Prostate gland (tissue), 2 donors: ENCODE measurements around the gene C20orf173. TPM values are rescaled to one million over a fixed set of nuclear protein-coding genes. Genes with fewer than 3 reads are reported as not detected.

Experiments used
- DNase-seq: peaks from one replicate; pipeline ENCODE4 v3.0.0-alpha.2; 2019; ENCODE audit warnings: low spot score
- H3K27ac ChIP-seq, 2 donors: fragments of 200-600 bp; sonication (generic); 2 replicates each; pipeline ENCODE4 v1.5.1; 2017 to 2019
- H3K27me3 ChIP-seq: fragments of 200-600 bp; sonication (generic); replicated peaks from 2 replicates; pipeline ENCODE4 v1.5.1; 2019; ENCODE audit not compliant: insufficient read depth
- H3K36me3 ChIP-seq, 2 donors: fragments of 200-600 bp; sonication (generic); 1 replicate in 1 of 2; 2 replicates in 1 of 2; pipeline versions ENCODE4 v1.5.1 to v1.8.1; 2017 to 2019
- H3K4me1 ChIP-seq: fragments of 200-600 bp; sonication (generic); replicated peaks from 2 replicates; pipeline ENCODE4 v1.5.1; 2019
- H3K4me3 ChIP-seq, 2 donors: fragments of 200-600 bp; sonication (generic); 2 replicates each; pipeline ENCODE4 v1.5.1; 2017 to 2019
- H3K9me3 ChIP-seq: fragments of 200-600 bp; sonication (generic); 2 replicates; pipeline ENCODE4 v1.5.1; 2017
- CTCF ChIP-seq, 4 experiments: fragments of 200-600 bp in 2 of 4; fragments of 450-650 bp in 2 of 4; sonication (generic) in 2 of 4; IDR thresholded peaks; 1 replicate in 3 of 4; 2 replicates in 1 of 4; pipeline ENCODE4 v1.5.1; 2016 to 2019; ENCODE audit warnings: antibody characterized with exemption in 4 of 4, mild to moderate bottlenecking in 2 of 4, moderate library complexity in 2 of 4
- POLR2A ChIP-seq: fragments of 450-650 bp; IDR thresholded peaks from one replicate; pipeline ENCODE4 v1.6.1; 2016; ENCODE audit warnings: antibody characterized with exemption, mild to moderate bottlenecking
- POLR2AphosphoS5 ChIP-seq: sonication (generic); formaldehyde crosslinking; IDR thresholded peaks from one replicate; pipeline ENCODE4 v1.6.1; 2017; ENCODE audit warnings: antibody characterized with exemption
- WGBS: methylation state at CpG from one replicate; pipeline ENCODE4 v1.1.5; 2018; 5-methylcytosine and 5-hydroxymethylcytosine counted together
- intact Hi-C: fragments of 100-400 bp; cut with DNase I; formaldehyde crosslinking; loops from one replicate; pipeline ENCODE4 v1.14.2; 2022
- total RNA-seq, 2 donors: library from RNA; depleted of rRNA; stranded (reverse); fragments of >200 nt; gene quantifications; one replicate each; pipeline ENCODE4 v1.1.0, GENCODE V29; 2016

Gene C20orf173
- total RNA-seq, 2 donors from 2014 or later, result not detected

DNA sequence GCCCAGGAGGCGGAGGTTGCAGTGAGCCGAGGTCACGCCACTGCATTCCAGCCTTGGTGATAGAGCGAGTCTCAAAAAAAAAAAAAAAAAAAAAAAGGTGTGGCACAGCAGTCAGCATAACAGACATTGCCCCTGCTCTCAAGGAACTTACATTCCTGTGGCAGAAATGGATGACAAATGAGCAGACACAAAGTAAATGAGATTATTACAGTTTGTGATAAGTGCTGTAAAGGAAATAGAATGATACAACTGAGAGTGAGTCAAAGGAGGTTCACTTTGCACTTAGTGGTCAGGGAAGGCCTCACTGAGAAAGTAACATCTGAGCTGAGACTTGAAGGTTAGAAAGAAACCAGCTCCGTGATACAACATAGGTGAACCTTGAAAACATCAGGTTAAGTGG lies 37.6 kb downstream of the C20orf173 start:
- intact Hi-C loops, result no loop called here
- DNase-seq, result no peak
- Histone ChIP-seq H3K36me3 (peaks cover 0 to 17% of the 10 kb centered on the region in 2 donors), H3K4me1 (no peaks in the 10 kb centered on the region), H3K27ac (no peak overlapping the region), H3K9me3 (no peaks in the 10 kb centered on the region), H3K4me3 (no peak overlapping the region), H3K27me3 (no peaks in the 10 kb centered on the region)
- 90% methylated on average over 5 of the region's 5 CpGs for WGBS
- no peak for TF ChIP-seq POLR2A
- no peak for TF ChIP-seq CTCF (IDR thresholded peaks at IDR 0.05)
- no peak for TF ChIP-seq POLR2AphosphoS5

GRCh38 chr20:35490736-35491181 lies 38.7 kb downstream of the C20orf173 start:
- peaks cover 0 to 11% of the 10 kb centered on the region in 2 donors for H3K36me3 ChIP-seq
- no peaks in the 10 kb centered on the region for H3K4me1 ChIP-seq
- H3K27me3 ChIP-seq, result no peaks in the 10 kb centered on the region
- intact Hi-C loops, result no loop called here
- DNase-seq, result no peak
- WGBS, result 84% methylated on average over 6 of the region's 6 CpGs
- no peak for TF ChIP-seq POLR2A
- TF ChIP-seq POLR2AphosphoS5, result no peak
- no peak for TF ChIP-seq CTCF (IDR thresholded peaks at IDR 0.05)
- H3K4me3 ChIP-seq, result no peak overlapping the region
- no peak overlapping the region for H3K27ac ChIP-seq
- no peaks in the 10 kb centered on the region for H3K9me3 ChIP-seq

- 93% methylated on average over 5 of the region's 5 CpGs for WGBS
- H3K36me3 ChIP-seq, result peaks cover 0 to 10% of the 10 kb centered on the region in 2 donors
- intact Hi-C loops, result no loop called here
Observed at GRCh38 chr20:35489717-35490116, 39.7 kb downstream of the C20orf173 start.

DNA sequence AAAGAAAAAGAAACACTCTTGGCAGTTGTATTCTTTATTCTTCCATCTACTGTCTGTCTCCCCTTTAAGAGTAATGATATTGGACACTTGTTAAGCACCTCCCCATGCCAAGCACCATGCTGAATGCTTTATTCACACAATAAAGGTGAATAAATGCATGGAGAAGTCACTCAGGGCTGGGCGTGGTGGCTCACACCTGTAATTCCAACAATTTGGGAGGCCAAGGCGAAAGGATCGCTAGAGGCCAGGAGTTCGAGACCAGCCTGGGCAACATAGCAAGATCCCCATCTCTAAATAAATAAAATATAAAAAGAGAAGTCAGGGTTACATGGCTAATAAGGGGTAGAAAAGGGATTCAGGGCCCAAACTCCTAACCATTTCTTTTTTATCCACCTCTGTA lies 42.0 kb downstream of the C20orf173 start:
- DNase-seq, result no peak
- no peak overlapping the region for H3K4me3 ChIP-seq
- H3K4me1 ChIP-seq, result no peaks in the 10 kb centered on the region
- no peak for TF ChIP-seq CTCF (IDR thresholded peaks at IDR 0.05)
- no peak for TF ChIP-seq POLR2AphosphoS5
- no peak for TF ChIP-seq POLR2A
- no peaks in the 10 kb centered on the region for H3K27me3 ChIP-seq
- intact Hi-C loops, result no loop called here
- H3K9me3 ChIP-seq, result no peaks in the 10 kb centered on the region
- peaks cover 0 to 5% of the 10 kb centered on the region in 2 donors for H3K36me3 ChIP-seq
- WGBS, result 98% methylated on average over 4 of the region's 4 CpGs
- H3K27ac ChIP-seq, result no peak overlapping the region

More at GRCh38 chr20:35489717-35490116, 39.7 kb downstream of the C20orf173 start:
- TF ChIP-seq POLR2AphosphoS5 (no peak), POLR2A (no peak), CTCF (IDR thresholded peaks at IDR 0.05) (no peak)
- no peak overlapping the region for H3K4me3 ChIP-seq
- H3K9me3 ChIP-seq, result no peaks in the 10 kb centered on the region
- no peak overlapping the region for H3K27ac ChIP-seq
- no peak for DNase-seq
- no peaks in the 10 kb centered on the region for H3K27me3 ChIP-seq
- no peaks in the 10 kb centered on the region for H3K4me1 ChIP-seq

DNA sequence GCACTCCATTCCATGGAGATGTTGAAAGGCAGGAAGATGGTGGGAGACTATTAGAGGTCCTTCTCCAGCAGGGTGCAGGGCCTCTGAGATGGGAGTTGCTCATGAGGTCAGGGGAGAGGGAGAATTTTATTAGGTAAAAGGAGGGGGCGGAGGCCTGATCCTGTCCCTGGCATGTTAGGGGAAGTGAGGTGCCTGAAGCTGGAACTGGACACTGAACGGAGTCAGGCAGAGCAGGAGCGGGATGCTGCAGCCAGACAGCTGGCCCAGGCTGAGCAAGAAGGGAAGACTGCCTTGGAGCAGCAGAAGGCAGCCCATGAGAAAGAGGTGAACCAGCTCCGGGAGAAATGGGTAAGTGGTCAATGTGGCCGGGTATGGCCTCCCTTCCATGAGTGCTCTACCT lies 49.7 kb downstream of the C20orf173 start:
- Histone ChIP-seq H3K9me3 (no peaks in the 10 kb centered on the region), H3K36me3 (peaks cover 8 to 10% of the 10 kb centered on the region in 2 donors), H3K4me3 (no peak overlapping the region), H3K27ac (no peak overlapping the region), H3K27me3 (no peaks in the 10 kb centered on the region), H3K4me1 (no peaks in the 10 kb centered on the region)
- no peak for DNase-seq
- intact Hi-C loops, result no loop called here
- TF ChIP-seq POLR2AphosphoS5, result no peak
- TF ChIP-seq POLR2A, result no peak
- no peak for TF ChIP-seq CTCF (IDR thresholded peaks at IDR 0.05)
- 91% methylated on average over 5 of the region's 5 CpGs for WGBS
